GM23338 (cell line): ENCODE results near the gene DUSP15.

ENCODE experiments used
- EZH2 ChIP-seq: fragments of 200-600 bp; sonication (generic); IDR thresholded peaks from one replicate; pipeline ENCODE4 v1.8.0; 2017; ENCODE audit warnings: antibody characterized with exemption, mild to moderate bottlenecking, low read depth; ENCODE audit not compliant: unreplicated experiment
- POLR2AphosphoS5 ChIP-seq: IDR thresholded peaks from 2 replicates; pipeline ENCODE4 v1.6.1; 2016; ENCODE audit warnings: antibody characterized with exemption, low read depth
- REST ChIP-seq: IDR thresholded peaks from one replicate; pipeline ENCODE4 v1.6.1; 2018; ENCODE audit warnings: antibody characterized with exemption; ENCODE audit not compliant: unreplicated experiment
- TF ChIP-seq, protein P1 (sequence below), 2 experiments: fragments of 200-600 bp in 1 of 2; sonication (generic) in 1 of 2; conservative IDR thresholded peaks; 2 replicates each; pipeline versions ENCODE4 v1.5.1 to v1.6.1; 2016 to 2017; ENCODE audit warnings: antibody characterized with exemption in 2 of 2, low read depth in 2 of 2, mild to moderate bottlenecking in 2 of 2, moderate library complexity in 1 of 2

GRCh38 chr20:31839782-31840487, 30.4 kb downstream of the DUSP15 start:
- TF ChIP-seq, protein P1, sequence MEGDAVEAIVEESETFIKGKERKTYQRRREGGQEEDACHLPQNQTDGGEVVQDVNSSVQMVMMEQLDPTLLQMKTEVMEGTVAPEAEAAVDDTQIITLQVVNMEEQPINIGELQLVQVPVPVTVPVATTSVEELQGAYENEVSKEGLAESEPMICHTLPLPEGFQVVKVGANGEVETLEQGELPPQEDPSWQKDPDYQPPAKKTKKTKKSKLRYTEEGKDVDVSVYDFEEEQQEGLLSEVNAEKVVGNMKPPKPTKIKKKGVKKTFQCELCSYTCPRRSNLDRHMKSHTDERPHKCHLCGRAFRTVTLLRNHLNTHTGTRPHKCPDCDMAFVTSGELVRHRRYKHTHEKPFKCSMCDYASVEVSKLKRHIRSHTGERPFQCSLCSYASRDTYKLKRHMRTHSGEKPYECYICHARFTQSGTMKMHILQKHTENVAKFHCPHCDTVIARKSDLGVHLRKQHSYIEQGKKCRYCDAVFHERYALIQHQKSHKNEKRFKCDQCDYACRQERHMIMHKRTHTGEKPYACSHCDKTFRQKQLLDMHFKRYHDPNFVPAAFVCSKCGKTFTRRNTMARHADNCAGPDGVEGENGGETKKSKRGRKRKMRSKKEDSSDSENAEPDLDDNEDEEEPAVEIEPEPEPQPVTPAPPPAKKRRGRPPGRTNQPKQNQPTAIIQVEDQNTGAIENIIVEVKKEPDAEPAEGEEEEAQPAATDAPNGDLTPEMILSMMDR (conservative IDR thresholded peaks at IDR 0.05; ENCODE audit: low read depth in 2 of 2), result no peak
- TF ChIP-seq EZH2, result no peak
- TF ChIP-seq REST, result no peak
- no peak for TF ChIP-seq POLR2AphosphoS5
